RWPE1 (cell line): ENCODE results near the gene FMO4.
A peak's percentile ranks its signal among the peaks of the same experiment; 100 is the strongest.
"Not testable (repeated sequence)": the region's sequence is repeated elsewhere in the genome, so short reads cannot be mapped to it uniquely, and the experiment has no call there.

Experiments
- CTCF ChIA-PET: fragments of 350-600 bp; sonication (Branson Sonifier 250); formaldehyde crosslinking; extraction: SDS; loops from one replicate; lab custom pipeline; 2021; lab: Yijun Ruan, JAX
- POLR2A ChIA-PET: fragments of 400-600 bp; formaldehyde crosslinking; extraction: SDS; loops from one replicate; lab custom pipeline; 2020; ENCODE audit warnings: antibody characterized with exemption; ENCODE audit not compliant: low non-redundant PET; lab: Yijun Ruan, JAX
- DNase-seq: peaks from one replicate; pipeline ENCODE4 v3.0.0; 2012; ENCODE audit warnings: low spot score
- H3K27ac ChIP-seq: fragments of 450-650 bp; 2 replicates; pipeline ENCODE4 v1.5.1; 2017
- CTCF ChIP-seq: fragments of 450-650 bp; conservative IDR thresholded peaks from 2 replicates; pipeline ENCODE4 v1.5.1; 2017; ENCODE audit warnings: low read depth, mild to moderate bottlenecking

FMO4 gene

GRCh38 chr1:171279234-171279633, 34.7 kb upstream of the FMO4 start:
- TF ChIP-seq CTCF: no peak
- CTCF ChIA-PET: no interaction called here

DNA sequence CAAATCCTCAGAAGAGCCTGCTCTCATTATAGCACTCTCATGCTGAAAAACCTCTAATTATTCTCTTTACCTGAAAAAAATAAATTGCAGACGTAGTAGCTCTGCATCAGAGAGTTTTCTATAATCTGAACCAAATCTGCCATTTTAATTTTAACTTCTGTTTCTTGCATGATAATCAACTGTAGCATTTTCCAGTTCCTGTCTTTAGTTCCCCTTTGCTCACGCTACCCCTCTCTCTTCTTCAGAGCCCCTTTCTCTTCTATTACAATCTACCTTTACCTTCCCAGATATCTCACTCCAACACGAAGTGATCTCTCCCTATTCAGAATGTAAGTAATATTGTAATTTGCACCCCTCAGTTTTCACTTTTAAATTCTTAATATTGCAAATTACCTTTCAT, 34.3 kb upstream of the FMO4 start:
- CTCF ChIA-PET: no interaction called here
- DNase-seq: no peak
- no peak for TF ChIP-seq CTCF
- no peak overlapping the region for H3K27ac ChIP-seq
- POLR2A ChIA-PET: no interaction called here

More at GRCh38 chr1:171279234-171279633, 34.7 kb upstream of the FMO4 start:
- no peak overlapping the region for H3K27ac ChIP-seq
- no peak for DNase-seq
- POLR2A ChIA-PET: no interaction called here

DNA sequence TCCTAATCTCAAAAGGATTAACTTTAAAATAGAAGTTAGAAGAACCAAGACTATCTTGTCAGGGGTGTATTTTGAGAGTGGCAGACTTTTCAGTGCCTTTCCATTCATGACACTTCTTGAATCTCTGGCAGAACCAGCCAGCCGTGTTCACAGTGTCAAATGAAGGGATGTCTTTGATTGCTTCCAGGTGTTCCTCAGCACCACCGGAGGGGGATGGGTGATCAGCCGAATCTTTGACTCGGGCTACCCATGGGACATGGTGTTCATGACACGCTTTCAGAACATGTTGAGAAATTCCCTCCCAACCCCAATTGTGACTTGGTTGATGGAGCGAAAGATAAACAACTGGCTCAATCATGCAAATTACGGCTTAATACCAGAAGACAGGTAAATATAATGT, 33.4 kb upstream of the FMO4 start:
- no peak overlapping the region for H3K27ac ChIP-seq
- ChIA-PET POLR2A (no interaction called here), CTCF (interaction anchor here (1.2 kb wide), 1 partner anchor 33 kb away, joined by 3 read pairs; the partner anchor contains the start of gene FMO4)
- TF ChIP-seq CTCF: no peak
- no peak for DNase-seq

DNA sequence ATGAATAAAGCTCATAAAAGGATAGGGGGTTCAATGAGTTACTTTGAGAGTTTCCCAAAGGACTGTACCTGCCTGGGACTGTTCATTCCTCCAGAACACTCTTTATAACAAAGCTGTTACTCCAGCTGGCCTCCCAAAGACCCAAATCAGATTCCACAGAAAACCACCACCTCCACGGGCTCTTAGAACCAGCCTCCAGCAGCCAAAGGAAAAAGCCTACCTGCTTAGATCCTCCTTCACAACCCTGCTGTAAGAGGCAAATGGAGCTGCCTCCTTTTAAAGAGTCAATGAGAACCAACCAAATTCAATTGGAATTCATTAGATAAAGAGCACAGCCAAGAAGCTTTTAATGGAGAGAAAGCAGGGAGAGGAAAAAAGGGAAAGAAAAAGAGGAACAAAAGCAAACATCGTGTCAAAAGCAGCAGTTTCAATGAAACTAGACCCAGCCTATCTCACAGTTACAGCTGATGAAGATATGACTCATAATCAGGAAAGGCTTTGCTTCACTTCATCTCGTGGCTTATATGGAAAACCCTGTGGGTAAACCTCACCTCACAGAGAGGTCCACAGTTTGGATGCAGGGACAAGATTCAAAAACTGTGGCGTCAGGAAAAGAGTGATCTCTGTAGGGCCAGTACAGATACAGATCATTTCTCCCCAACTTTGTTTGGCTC, 27.8 kb upstream of the FMO4 start:
- ChIA-PET POLR2A (no interaction called here), CTCF (interaction anchor here (0.5 to 0.6 kb wide), 2 partner anchors 9 to 33 kb away, joined by 3 to 4 read pairs; no protein-coding TSS in a partner anchor)
- TF ChIP-seq CTCF: no peak
- no peak overlapping the region for H3K27ac ChIP-seq
- peak; percentile 49 for DNase-seq

DNA sequence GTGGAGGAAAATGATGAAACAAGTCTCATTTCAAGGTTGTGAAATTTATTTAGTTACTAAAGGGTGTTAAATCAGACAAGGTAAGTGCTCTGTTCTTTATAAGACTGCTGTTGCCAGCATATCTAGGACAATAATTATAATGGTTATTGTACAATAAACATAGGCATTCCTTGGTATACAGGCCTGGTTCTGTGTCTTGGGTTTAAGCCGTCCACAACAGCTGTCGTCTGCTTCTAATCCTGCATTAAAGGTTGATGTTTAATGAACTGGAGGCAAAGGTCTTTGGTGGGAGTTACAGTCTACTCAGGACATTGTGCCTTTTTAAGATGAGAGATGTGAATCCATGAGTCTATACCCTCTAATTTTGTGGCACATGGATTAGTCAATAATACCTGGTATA, 23.4 kb upstream of the FMO4 start:
- no peak overlapping the region for H3K27ac ChIP-seq
- no peak for TF ChIP-seq CTCF
- POLR2A ChIA-PET: no interaction called here
- DNase-seq: no peak
- CTCF ChIA-PET: interaction anchor here (0.6 to 0.7 kb wide), 2 partner anchors 16 to 720 kb away, joined by 3 read pairs; no protein-coding TSS in a partner anchor

GRCh38 chr1:171292799-171293198, 21.2 kb upstream of the FMO4 start:
- no peak for TF ChIP-seq CTCF
- ChIA-PET POLR2A (interaction anchor here (0.6 kb wide), 1 partner anchor 9 kb away, joined by 4 read pairs; no protein-coding TSS in a partner anchor), CTCF (interaction anchor here (0.6 kb wide), 1 partner anchor 328 kb away, joined by 4 read pairs; no protein-coding TSS in a partner anchor)
- DNase-seq: no peak
- H3K27ac ChIP-seq: no peak overlapping the region

- POLR2A ChIA-PET: not testable (repeated sequence)
Observed at GRCh38 chr1:171295383-171295782, 18.6 kb upstream of the FMO4 start.

More at GRCh38 chr1:171295383-171295782, 18.6 kb upstream of the FMO4 start:
- DNase-seq, H3K27ac ChIP-seq, CTCF ChIA-PET: not testable (repeated sequence)
